ENCODE results near the gene RNF26.

RNF26 gene

GRCh38 chr11:119316016-119316728 lies 18.2 kb upstream of the RNF26 start:
- no peak for DNase-seq

GRCh38 chr11:119316729-119317591 lies 17.4 kb upstream of the RNF26 start, which contains the start of gene MCAM:
TSS of gene MCAM (minus strand) at chr11:119317130. CDS start at chr11:119317101, 29 bp downstream.
- DNase-seq = no peak

- no peak for DNase-seq
Observed at GRCh38 chr11:119317592-119318239, 16.6 kb upstream of the RNF26 start.

GRCh38 chr11:119318240-119319135 lies 15.8 kb upstream of the RNF26 start:
- no peak for DNase-seq

- no peak for DNase-seq
Observed at GRCh38 chr11:119319136-119319699, 15.1 kb upstream of the RNF26 start.

- DNase-seq = no peak
Observed at GRCh38 chr11:119319700-119320239, 14.6 kb upstream of the RNF26 start.

- no peak for DNase-seq
Observed at GRCh38 chr11:119320240-119320775, 14.0 kb upstream of the RNF26 start.

- DNase-seq = no peak
Observed at GRCh38 chr11:119320776-119321524, 13.4 kb upstream of the RNF26 start.

- DNase-seq = no peak
Observed at GRCh38 chr11:119322360-119322739, 12.0 kb upstream of the RNF26 start.

- no peak for DNase-seq
Observed at GRCh38 chr11:119322921-119323531, 11.3 kb upstream of the RNF26 start.

- DNase-seq = no peak
Observed at GRCh38 chr11:119323532-119324033, 10.7 kb upstream of the RNF26 start.

GRCh38 chr11:119324189-119324588 lies 10.1 kb upstream of the RNF26 start:
- DNase-seq = no peak

GRCh38 chr11:119329320-119329719 lies 5.0 kb upstream of the RNF26 start:
- no peak for DNase-seq

- DNase-seq = no peak
Observed at GRCh38 chr11:119330237-119330636, 4.1 kb upstream of the RNF26 start.

GRCh38 chr11:119332111-119332765 lies 2.1 kb upstream of the RNF26 start:
- DNase-seq = no peak

- no peak for DNase-seq
Observed at GRCh38 chr11:119335091-119335654, 846 bp downstream of the RNF26 start.

GRCh38 chr11:119335655-119336543 lies 1.6 kb downstream of the RNF26 start:
- DNase-seq = no peak

All from NCI-H1417 treated with DMSO at 0.1 percent for 48 hours (cell line).